GM03348 (cell line): ENCODE measurements around the gene TRIP12.
A peak's percentile ranks its signal among the peaks of the same experiment; 100 is the strongest.
"Not testable (repeated sequence)": the region's sequence is repeated elsewhere in the genome, so short reads cannot be mapped to it uniquely, and the experiment has no call there.

Experiments used
- DNase-seq: peaks from one replicate; pipeline ENCODE4 v3.0.0; 2012; ENCODE audit warnings: low spot score

TRIP12 gene

GRCh38 chr2:229921892-229922448 is at the start of gene TRIP12:
TRIP12 (minus strand) TSS chr2:229922009; CDS start chr2:229880079, 41,930 bp downstream.
- DNase-seq, result peak; percentile 96

DNA sequence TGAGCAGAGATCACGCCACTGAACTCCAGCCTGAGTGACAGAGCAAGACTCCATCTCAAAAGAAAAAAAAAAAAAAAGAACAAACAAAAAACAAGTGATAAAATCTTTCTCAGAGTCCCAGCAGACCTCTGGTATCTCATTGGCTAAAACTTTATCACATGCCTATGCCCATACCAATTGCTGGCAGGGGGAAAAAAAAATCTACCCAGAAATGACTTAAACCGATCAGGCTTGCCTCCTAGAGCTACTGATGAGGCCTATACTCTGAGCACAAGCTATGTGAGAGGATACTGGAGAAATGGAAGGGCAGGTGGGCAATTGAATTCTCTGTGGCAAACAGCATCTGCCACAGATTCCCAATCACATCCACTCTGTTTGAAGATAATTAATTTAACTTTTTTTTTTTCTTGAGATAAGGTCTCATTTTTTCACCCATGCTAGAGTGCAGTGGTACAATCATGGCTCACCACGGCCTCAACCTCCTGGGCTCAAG is 49.5 kb upstream of the TRIP12 start:
- DNase-seq, result no peak

- DNase-seq, result no peak
Observed at GRCh38 chr2:229970406-229970805, 48.6 kb upstream of the TRIP12 start.

DNA sequence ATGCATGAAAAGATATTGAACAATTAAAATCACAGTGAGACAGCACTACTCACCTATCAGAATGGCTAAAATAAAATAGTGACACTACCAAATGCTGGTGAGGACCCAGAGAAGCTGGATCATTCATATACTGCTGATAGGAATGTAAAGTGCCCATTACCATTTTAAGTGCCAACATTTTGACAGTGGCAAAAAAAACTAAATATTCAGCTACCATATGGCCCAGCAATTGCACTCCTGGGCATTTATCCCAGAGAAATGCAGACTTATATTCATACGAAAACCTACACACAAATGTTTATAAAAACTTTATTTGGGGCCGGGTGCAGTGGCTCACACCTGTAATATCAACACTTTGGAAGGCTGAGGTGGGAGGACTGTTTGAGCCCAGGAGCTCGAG is 48.1 kb upstream of the TRIP12 start:
- no peak for DNase-seq

DNA sequence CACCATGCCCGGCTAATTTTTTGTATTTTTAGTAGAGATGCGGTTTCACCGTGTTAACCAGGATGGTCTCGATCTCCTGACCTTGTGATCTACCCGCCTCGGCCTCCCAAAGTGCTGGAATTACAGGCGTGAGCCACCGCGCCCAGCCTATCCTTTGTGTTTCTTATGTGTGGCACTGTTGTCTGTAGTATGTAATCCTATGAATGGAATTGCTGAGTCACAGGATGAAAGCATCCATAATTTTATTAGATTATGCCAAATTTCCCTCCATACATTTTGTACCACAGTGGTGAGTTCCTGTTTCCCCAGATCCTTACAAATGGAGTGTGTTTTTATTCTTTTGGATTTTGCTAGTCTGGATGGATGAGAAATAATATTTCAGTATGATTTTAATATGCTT is 41.8 kb upstream of the TRIP12 start:
- not testable (repeated sequence) for DNase-seq

- no peak for DNase-seq
Observed at GRCh38 chr2:229956491-229956890, 34.7 kb upstream of the TRIP12 start.

DNA sequence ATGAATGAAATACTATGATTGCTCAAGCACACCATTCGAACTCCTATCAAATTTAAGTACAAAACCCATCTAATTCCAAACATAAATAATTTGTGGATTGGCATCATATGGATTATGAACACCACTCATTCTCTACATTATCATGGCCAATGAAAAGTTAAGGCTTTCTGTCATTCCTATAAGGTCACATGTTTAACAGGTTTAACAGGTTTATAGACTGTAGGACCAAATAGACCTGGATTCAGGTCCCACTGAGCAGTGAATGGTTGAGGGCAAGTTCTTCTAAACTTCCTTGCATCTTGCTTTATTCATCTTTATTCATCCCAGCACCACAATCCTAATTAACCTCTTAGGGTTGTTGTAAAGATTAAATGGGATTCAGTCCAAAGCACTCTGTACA is 33.9 kb upstream of the TRIP12 start:
- no peak for DNase-seq

DNA sequence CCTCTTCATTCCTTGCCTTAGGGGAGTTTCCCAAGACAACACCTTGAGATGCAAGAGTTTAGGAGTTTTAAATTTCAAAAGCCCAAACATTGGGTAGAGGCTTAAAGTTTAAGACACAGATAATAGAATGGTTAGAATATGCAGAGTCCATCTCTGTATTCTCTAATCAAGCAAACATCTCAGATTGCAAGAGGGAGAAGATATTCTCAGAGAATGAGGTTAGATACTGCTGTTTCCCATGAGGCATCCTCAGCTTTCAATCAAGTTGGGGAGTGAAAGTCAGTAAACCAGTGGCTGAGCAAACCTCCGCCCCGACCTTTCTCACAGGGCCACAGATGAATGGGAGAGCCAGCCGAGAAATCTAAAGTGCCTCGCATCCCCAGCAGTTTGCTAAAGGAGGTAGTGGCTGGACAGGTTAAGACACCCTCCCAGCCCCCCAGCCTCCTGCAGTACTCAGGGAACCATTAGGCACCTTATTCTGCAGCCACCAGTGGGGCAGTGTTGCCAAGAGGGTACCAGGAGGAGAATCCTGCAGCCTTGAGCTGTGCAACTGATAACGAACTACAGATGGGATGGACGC is 30.5 kb upstream of the TRIP12 start:
- DNase-seq, result no peak

- no peak for DNase-seq
Observed at GRCh38 chr2:229947544-229947943, 25.7 kb upstream of the TRIP12 start.

GRCh38 chr2:229945975-229946374 is 24.2 kb upstream of the TRIP12 start:
- DNase-seq, result no peak

DNA sequence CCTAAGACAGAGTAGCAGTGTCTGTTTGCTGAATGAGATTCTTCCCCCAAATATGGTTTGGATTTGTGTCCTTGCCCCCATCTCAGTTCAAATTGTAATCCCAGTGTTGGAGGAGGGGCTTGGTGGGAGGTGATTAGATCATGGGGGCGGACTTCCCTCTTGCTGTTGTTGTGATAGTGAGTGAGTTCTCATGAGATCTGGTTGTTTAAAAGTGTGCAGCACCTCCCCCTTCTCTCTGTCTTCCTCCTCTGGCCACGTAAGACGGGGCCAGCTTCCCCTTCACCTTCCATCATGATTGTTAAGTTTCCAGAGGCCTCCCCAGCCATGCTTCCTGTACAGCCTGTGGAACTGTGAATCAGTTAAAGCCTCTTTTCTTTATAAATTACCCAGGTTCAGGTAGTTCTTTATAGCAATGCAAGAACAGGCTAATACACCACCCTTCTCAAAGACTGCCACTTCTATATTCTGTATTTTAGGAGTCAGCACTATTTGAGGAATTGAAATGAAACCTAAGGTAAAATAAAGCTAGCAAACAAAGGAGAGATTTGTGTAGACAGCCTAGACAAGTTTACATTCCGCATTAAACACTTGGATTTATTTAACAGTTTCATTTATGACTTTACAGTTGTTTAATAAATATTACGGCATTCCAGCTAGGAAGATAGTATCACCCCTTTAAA is 22.1 kb upstream of the TRIP12 start:
- no peak for DNase-seq

DNA sequence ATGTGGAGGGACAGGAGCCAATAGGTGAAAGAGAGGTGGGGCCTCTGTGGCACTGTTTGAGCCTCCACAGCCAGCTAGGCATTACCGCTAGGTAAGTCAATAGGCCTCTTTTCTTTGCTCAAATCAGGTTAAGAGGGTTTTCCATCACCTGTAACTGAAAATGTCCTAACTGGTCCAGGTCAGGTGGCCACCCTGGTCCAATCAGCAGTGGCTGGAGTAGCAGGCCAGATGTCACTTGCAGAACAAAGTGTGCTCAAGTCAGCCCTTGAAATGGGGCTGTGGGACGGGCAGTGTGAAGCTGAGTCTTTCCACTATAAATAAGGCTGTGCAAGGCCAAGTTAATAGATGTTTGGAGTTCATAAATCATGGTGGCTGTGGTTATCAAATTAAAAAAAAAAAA is 21.4 kb upstream of the TRIP12 start:
- DNase-seq, result no peak

DNA sequence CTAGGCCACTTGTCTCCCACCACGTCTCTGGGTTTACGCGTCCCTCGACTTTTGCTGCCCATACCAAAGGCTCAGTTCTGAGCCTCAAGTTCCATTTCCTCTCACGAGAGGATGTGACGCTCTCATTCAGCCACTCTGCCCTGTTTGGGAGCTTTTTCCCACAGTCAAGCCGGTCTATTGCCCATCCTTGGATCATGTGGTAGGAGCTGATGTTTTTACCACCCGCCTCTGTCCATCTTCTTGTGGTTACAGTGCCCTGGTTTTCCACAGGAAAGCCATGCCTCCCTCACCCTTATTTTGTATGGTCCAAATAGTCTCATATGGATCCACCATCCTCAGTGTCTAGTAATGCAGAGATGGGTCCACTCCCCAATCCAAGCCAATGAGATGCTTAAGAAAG is 20.9 kb upstream of the TRIP12 start:
- DNase-seq, result no peak

- no peak for DNase-seq
Observed at GRCh38 chr2:229937537-229937936, 15.7 kb upstream of the TRIP12 start.

DNA sequence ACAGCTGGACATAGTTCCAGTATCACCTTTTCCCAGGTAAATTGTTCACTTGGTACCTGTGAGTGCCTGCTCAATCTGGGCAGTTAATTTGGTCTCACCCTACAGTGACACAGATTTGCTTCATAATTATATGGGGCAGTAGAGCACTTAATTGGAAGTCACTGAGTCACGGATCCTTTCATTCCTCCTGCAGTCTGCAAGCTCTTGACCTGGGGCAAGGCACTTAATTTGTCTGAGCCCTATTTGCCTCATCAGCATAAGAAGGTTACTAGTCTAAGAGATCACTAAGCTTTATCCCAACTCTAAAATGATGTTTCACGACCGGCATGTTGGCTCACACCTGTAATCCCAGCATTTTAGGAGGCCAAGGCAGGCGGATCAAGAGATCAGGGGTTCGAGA is 9.4 kb upstream of the TRIP12 start:
- no peak for DNase-seq

DNA sequence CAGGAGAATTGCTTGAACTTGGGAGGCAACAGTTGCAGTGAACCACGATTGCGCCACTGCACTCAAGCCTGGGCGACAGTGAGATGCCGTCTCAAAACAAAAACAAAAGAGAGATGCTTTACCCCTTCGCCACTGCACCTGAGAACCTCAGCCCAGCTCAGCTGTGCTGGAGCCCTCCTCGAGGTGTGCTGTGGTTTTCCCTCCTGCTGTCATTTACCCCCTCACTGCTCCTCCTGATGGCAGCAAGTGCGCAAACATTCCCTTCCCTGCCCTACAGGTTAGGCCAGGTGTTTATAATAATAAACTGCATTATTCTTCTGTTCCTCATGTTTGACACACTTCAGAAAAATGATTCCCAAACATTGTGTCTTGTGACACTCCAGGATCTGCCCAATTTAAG is 8.8 kb upstream of the TRIP12 start:
- no peak for DNase-seq

DNA sequence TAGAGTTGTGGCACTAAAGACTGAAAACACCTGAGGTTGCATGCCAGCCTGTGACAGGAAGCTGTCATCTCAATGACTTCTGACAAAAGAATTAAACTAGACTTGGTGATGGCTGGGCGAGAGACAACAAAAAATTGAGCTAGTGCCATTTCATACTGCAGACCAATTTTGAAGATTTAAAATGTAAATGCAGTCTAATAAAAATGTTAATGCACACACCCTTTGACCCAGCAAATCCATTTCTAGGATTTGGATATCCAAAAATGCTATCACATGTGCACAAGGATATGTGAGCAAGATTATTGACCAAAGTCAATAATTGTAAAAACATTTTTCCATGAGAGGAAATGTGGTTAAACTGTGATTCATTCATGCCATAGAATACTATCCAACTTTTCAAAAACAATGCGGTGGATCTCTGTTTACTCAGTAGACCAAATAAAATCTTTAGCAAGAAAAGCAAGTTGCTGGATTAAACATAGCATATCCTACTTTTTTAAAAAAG is 6.1 kb upstream of the TRIP12 start:
- peak; percentile 54 for DNase-seq

DNA sequence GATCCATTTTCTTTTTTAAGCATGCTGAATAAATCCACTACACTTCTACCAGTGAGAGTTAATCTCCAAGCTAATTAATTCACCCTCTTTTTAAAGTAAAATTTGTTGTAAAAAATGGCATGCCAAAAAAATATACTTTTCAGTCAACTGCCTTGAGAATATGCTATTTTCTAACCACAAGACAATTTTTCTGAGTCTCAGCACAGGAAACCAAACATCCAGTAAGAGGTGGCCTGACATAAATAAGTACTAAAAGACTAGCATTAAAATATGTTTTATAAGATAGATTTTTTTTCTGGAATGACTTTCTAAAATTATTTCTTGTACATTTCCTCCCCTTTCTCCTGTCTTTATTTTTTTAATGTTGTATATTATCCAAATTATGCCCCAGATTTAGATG is 3.4 kb upstream of the TRIP12 start:
- no peak for DNase-seq

DNA sequence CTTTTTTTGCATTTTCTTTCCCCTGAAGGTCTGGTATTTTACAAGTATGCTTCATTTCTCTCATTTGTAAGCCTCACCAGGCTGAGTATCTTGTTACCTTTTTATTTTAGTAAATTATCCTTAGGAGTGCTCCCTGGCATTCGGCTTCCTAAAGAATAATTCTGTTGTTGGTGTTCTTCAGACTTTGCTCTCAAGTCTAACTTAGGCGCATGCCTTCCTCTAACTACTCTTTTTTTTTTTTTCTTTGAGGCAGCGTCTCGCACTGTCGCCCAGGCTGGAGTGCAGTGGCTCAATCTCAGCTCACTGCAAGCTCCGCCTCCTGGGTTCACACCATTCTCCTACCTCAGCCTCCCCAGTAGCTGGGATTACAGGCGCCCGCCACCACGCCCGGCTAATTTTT is 2.7 kb upstream of the TRIP12 start:
- DNase-seq, result not testable (repeated sequence)

DNA sequence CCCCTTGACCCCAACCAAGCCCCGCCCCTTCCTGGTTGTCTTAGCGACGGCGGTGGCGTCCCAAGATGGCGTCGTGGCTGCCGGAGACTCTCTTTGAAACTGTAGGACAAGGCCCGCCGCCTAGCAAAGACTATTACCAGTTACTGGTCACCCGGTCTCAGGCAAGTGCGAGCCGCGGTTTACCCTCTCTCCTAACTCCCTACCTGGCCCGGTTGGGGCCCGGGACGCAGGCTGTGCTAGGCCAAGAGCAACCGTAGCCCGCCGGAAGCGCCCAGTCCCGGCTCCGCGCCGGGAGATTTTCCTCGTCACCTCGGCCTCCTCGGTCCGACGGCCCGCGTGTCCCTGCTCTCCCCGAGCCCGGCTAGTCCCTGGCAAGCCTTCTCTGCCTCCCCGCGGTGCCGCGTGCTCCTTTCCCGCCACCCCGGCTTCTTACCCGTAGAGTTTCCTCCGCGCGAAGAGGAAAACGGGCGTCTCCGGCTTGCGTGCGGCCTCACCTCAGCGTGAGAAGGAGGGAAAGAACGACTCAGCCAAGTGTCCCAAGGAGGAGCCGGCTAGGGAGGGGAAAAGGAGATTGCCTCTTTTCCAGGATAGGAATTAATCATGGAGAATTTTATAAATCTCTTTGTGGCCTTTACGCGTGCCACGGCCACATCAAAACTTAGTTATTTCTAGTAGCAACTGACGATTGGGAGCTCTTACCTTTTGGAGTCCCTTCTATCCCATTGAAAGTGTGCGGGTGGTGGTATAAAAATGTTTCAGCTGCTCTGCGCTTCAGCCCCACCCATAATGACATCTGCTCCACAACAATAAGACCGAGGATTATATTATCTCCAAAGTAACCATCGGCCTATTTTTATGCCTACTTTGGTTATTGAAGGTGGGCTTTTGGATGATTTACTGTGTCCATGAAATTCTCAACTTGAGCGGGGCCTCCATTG is 909 bp upstream of the TRIP12 start, which contains the start of gene FBXO36:
TSS of gene FBXO36 (plus strand) at position 55 of the 938 bp plus-strand sequence. CDS start at position 66, 11 bp downstream.
- peak; percentile 71 for DNase-seq

DNA sequence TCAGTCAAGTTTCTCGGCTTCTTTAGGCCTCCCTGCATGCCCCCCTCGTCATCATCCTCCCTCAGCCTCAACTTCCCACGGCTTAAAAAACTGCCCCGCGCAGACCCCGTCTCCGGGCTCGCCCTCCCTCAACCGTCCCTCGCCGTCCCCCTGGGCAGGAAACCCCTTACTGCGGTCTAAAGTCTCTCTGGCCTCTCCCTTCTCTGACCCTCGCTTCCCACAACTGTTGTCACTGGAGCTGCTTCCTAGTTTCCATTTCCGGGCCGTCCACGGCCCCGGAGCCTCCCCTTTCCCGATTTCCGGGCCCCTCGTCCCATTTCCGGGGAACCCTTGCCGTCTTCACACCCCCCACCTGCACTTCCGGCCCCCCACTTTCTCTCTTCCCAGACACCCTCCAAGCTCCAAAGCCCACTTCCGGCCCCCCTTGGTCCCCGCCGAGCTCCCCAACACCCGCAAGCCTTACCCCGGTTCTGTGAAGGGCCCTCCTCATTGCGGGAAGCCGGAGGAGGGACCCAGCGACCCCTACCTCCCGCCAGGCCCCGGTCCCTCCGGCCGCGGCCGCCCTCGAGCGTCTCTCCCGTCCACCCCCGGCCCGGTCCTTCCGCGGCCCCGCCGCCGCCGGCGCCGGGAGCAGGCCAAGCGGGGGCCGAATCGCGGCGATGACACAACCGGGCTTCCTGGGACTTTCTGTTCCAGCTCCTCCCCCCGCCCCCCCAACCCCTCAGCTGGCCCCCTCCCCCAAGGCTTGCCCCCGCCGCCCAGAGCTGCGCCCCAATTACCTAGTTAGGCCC is 513 bp downstream of the TRIP12 start:
- DNase-seq, result peak; percentile 86
